CD4-positive, alpha-beta memory T cell (primary cell): ENCODE measurements around the gene SLC8A2. TPM values are rescaled to one million over a fixed set of nuclear protein-coding genes. Genes with fewer than 3 reads are reported as not detected.

Experiments used
- CTCF ChIA-PET: fragments of 350-600 bp; sonication (Branson Sonifier 250); formaldehyde crosslinking; loops from one replicate; lab custom pipeline; 2021; ENCODE audit warnings: inconsistent platforms; ENCODE audit not compliant: partially characterized antibody; lab: Charles Lee
- POLR2A ChIA-PET: fragments of 350-600 bp; sonication (Branson Sonifier 250); formaldehyde crosslinking; loops from one replicate; lab custom pipeline; 2021; ENCODE audit not compliant: partially characterized antibody; lab: Charles Lee
- DNase-seq, 5 donors: peaks; one replicate each; pipeline versions ENCODE4 v3.0.0 to v3.0.0-alpha.2; 2020 to 2022; ENCODE audit warnings: mixed read lengths in 1 of 5
- H3K27ac ChIP-seq: one replicate; pipeline ENCODE4 v1.7.0; 2013; ENCODE audit warnings: low read depth, low read length
- H3K27me3 ChIP-seq: 2 replicates; pipeline ENCODE4 v1.7.0; 2013; ENCODE audit warnings: mild to moderate bottlenecking, low read length, moderate library complexity; ENCODE audit not compliant: insufficient read depth
- H3K36me3 ChIP-seq: 2 replicates; pipeline ENCODE4 v1.7.0; 2013; ENCODE audit warnings: mild to moderate bottlenecking, low read length, moderate library complexity; ENCODE audit not compliant: insufficient read depth
- H3K4me1 ChIP-seq: 2 replicates; pipeline ENCODE4 v1.7.0; 2013; ENCODE audit warnings: mild to moderate bottlenecking, low read length, moderate library complexity; ENCODE audit not compliant: insufficient read depth
- H3K4me3 ChIP-seq, 2 donors: one replicate each; pipeline ENCODE4 v1.7.0; 2013; ENCODE audit warnings: low read length in 2 of 2, mild to moderate bottlenecking in 1 of 2
- H3K9me3 ChIP-seq, 2 donors: one replicate each; pipeline ENCODE4 v1.7.0; 2013; ENCODE audit warnings: low read length in 2 of 2, control low read depth in 1 of 2; ENCODE audit not compliant: control insufficient read depth in 1 of 2
- H3K27ac Mint-ChIP-seq, 7 donors: one replicate each; pipeline ENCODE4 v1.8.0; 2020 to 2021; ENCODE audit warnings: mixed read lengths in 7 of 7, mild to moderate bottlenecking in 6 of 7, inconsistent platforms in 3 of 7, moderate library complexity in 3 of 7
- H3K27me3 Mint-ChIP-seq, 2 donors: one replicate each; pipeline ENCODE4 v1.8.0; 2020 to 2021; ENCODE audit warnings: mixed read lengths in 2 of 2
- H3K36me3 Mint-ChIP-seq, 2 donors: one replicate each; pipeline ENCODE4 v1.8.0; 2020 to 2021; ENCODE audit warnings: mixed read lengths in 2 of 2, inconsistent platforms in 1 of 2, mild to moderate bottlenecking in 1 of 2
- H3K4me1 Mint-ChIP-seq, 4 donors: one replicate each; pipeline ENCODE4 v1.8.0; 2020 to 2021; ENCODE audit warnings: mixed read lengths in 4 of 4, mild to moderate bottlenecking in 1 of 4
- H3K4me3 Mint-ChIP-seq, 8 donors: one replicate each; pipeline ENCODE4 v1.8.0; 2020 to 2021; ENCODE audit warnings: mixed read lengths in 8 of 8, mild to moderate bottlenecking in 7 of 8, moderate library complexity in 6 of 8, inconsistent platforms in 3 of 8
- H3K9me3 Mint-ChIP-seq, 8 donors: one replicate each; pipeline ENCODE4 v1.8.0; 2020 to 2021; ENCODE audit warnings: mixed read lengths in 8 of 8, mild to moderate bottlenecking in 5 of 8, inconsistent platforms in 3 of 8, moderate library complexity in 1 of 8
- intact Hi-C: fragments of 100-400 bp; cut with micrococcal nuclease; formaldehyde crosslinking; loops from one replicate; pipeline ENCODE4 v1.15.1; 2023
- polyA plus RNA-seq, 2 donors: library from polyadenylated mRNA; unstranded; fragments of 300-500 nt; fragmentation: Illumina TruSeq; gene quantifications; one replicate each; pipeline ENCODE4 v1.2.3, GENCODE V29; 2021
- total RNA-seq, 2 experiments: library from RNA; stranded (reverse); gene quantifications; one replicate each; pipeline ENCODE4 v1.2.3, GENCODE V29; 2021

The SLC8A2 gene
- total and polyA plus RNA-seq, 4 experiments from 2014 or later: not detected

- peak overlapping the region; percentile 21 to 27 for H3K4me3 ChIP-seq
- DNase-seq: peak; percentile 60 to 72 (median 67)
- Mint-ChIP-seq H3K27me3 (peaks cover 39 to 41% of the 10 kb centered on the region in 2 donors), H3K9me3 (peaks cover 0 to 4% (median 0%) of the 10 kb centered on the region in 8 donors), H3K4me3 (peak overlapping the region in 3 of 8 donors; percentile 40 to 47 (median 45)), H3K36me3 (peaks cover 0 to 5% of the 10 kb centered on the region in 2 donors), H3K27ac (peak overlapping the region in 2 of 7 donors; percentile 43 to 58), H3K4me1 (peaks cover 12 to 20% (median 16%) of the 10 kb centered on the region in 4 donors)
- peaks cover 26% of the 10 kb centered on the region for H3K4me1 ChIP-seq
- H3K27ac ChIP-seq: no peak overlapping the region
- H3K9me3 ChIP-seq: no peaks in the 10 kb centered on the region
- ChIA-PET CTCF (interaction anchor here (0.6 to 1.9 kb wide), 16 partner anchors 7 to 287 kb away, joined by 3 to 15 read pairs (median 6); partner anchors contain the start of genes DHX34 and NAPA), POLR2A (interaction anchor here (1.0 kb wide), 1 partner anchor 56 kb away, joined by 3 read pairs; the partner anchor contains the start of gene KPTN)
- H3K36me3 ChIP-seq: no peaks in the 10 kb centered on the region
- intact Hi-C loops: loop anchor here (1.0 kb wide), 1 partner anchor 131 kb away; no protein-coding TSS in a partner anchor
- peaks cover 32% of the 10 kb centered on the region for H3K27me3 ChIP-seq
Observed at GRCh38 chr19:47427241-47428176, 44.2 kb downstream of the SLC8A2 start.

- CTCF ChIA-PET: no interaction called here
- H3K36me3 ChIP-seq: no peaks in the 10 kb centered on the region
- no peaks in the 10 kb centered on the region for H3K9me3 ChIP-seq
- no peak overlapping the region for H3K27ac Mint-ChIP-seq
- H3K36me3 Mint-ChIP-seq: peaks cover 0 to 9% of the 10 kb centered on the region in 2 donors
- no peak for DNase-seq
- H3K27ac ChIP-seq: no peak overlapping the region
- peaks cover 39% of the 10 kb centered on the region for H3K4me1 ChIP-seq
- POLR2A ChIA-PET: no interaction called here
- H3K4me1 Mint-ChIP-seq: peaks cover 25 to 36% (median 28%) of the 10 kb centered on the region in 4 donors
- no peak overlapping the region for H3K4me3 ChIP-seq
- H3K27me3 Mint-ChIP-seq: peaks cover 52 to 55% of the 10 kb centered on the region in 2 donors
- peaks cover 55% of the 10 kb centered on the region for H3K27me3 ChIP-seq
- intact Hi-C loops: no loop called here
- peak overlapping the region in 1 of 8 donors; percentile 40 for H3K4me3 Mint-ChIP-seq
- peaks cover 0 to 8% (median under 1%) of the 10 kb centered on the region in 8 donors for H3K9me3 Mint-ChIP-seq
Observed at GRCh38 chr19:47423203-47423882, 48.4 kb downstream of the SLC8A2 start.

- no peak overlapping the region for H3K27ac ChIP-seq
- CTCF ChIA-PET: no interaction called here
- no peak for DNase-seq
- POLR2A ChIA-PET: no interaction called here
- intact Hi-C loops: no loop called here
- peak overlapping the region in 3 of 7 donors; percentile 46 to 92 (median 71) for H3K27ac Mint-ChIP-seq
- no peaks in the 10 kb centered on the region for H3K36me3 ChIP-seq
- peaks cover 0 to 8% (median under 1%) of the 10 kb centered on the region in 8 donors for H3K9me3 Mint-ChIP-seq
- H3K27me3 ChIP-seq: peaks cover 63% of the 10 kb centered on the region
- peaks cover 39% of the 10 kb centered on the region for H3K4me1 ChIP-seq
- peaks cover 32 to 44% (median 35%) of the 10 kb centered on the region in 4 donors for H3K4me1 Mint-ChIP-seq
- H3K36me3 Mint-ChIP-seq: peaks cover 0 to 9% of the 10 kb centered on the region in 2 donors
- H3K27me3 Mint-ChIP-seq: peaks cover 60 to 61% of the 10 kb centered on the region in 2 donors
- H3K4me3 Mint-ChIP-seq: peak overlapping the region in 3 of 8 donors; percentile 40 to 56 (median 41)
- H3K4me3 ChIP-seq: no peak overlapping the region
- H3K9me3 ChIP-seq: no peaks in the 10 kb centered on the region
Observed at GRCh38 chr19:47422417-47423163, 49.1 kb downstream of the SLC8A2 start.

GRCh38 chr19:47421844-47422395 lies 49.8 kb downstream of the SLC8A2 start:
- Mint-ChIP-seq H3K4me3 (peak overlapping the region in 3 of 8 donors; percentile 13 to 56 (median 35)), H3K4me1 (peaks cover 31 to 47% (median 39%) of the 10 kb centered on the region in 4 donors), H3K27me3 (peaks cover 60 to 62% of the 10 kb centered on the region in 2 donors), H3K9me3 (peaks cover 0 to 8% (median under 1%) of the 10 kb centered on the region in 8 donors), H3K36me3 (peaks cover 0 to 9% of the 10 kb centered on the region in 2 donors), H3K27ac (peak overlapping the region in 1 of 7 donors; percentile 71)
- Histone ChIP-seq H3K4me3 (no peak overlapping the region), H3K36me3 (no peaks in the 10 kb centered on the region), H3K9me3 (no peaks in the 10 kb centered on the region), H3K4me1 (peaks cover 40% of the 10 kb centered on the region), H3K27ac (no peak overlapping the region), H3K27me3 (peaks cover 64% of the 10 kb centered on the region)
- POLR2A ChIA-PET: no interaction called here
- no peak for DNase-seq
- CTCF ChIA-PET: interaction anchor here (0.6 kb wide), 1 partner anchor 138 kb away, joined by 4 read pairs; no protein-coding TSS in a partner anchor
- intact Hi-C loops: no loop called here

- Mint-ChIP-seq H3K36me3 (peaks cover 0 to 9% of the 10 kb centered on the region in 2 donors), H3K4me3 (peak overlapping the region in 2 of 8 donors; percentile 13 to 15), H3K9me3 (peaks cover 0 to 8% (median under 1%) of the 10 kb centered on the region in 8 donors), H3K27ac (peak overlapping the region in 1 of 7 donors; percentile 52), H3K4me1 (peaks cover 31 to 50% (median 41%) of the 10 kb centered on the region in 4 donors), H3K27me3 (peaks cover 57 to 62% of the 10 kb centered on the region in 2 donors)
- Histone ChIP-seq H3K4me3 (no peak overlapping the region), H3K9me3 (no peaks in the 10 kb centered on the region), H3K27ac (no peak overlapping the region), H3K27me3 (peaks cover 60% of the 10 kb centered on the region), H3K4me1 (peaks cover 40% of the 10 kb centered on the region), H3K36me3 (no peaks in the 10 kb centered on the region)
- CTCF ChIA-PET: interaction anchor here (0.6 kb wide), 1 partner anchor 139 kb away, joined by 4 read pairs; no protein-coding TSS in a partner anchor
- DNase-seq: no peak
- intact Hi-C loops: no loop called here
- POLR2A ChIA-PET: no interaction called here
Observed at GRCh38 chr19:47421244-47421786, 50.4 kb downstream of the SLC8A2 start.

GRCh38 chr19:47419789-47420188 lies 51.9 kb downstream of the SLC8A2 start:
- Histone ChIP-seq H3K9me3 (no peaks in the 10 kb centered on the region), H3K27ac (no peak overlapping the region), H3K36me3 (no peaks in the 10 kb centered on the region), H3K4me1 (peaks cover 40% of the 10 kb centered on the region), H3K4me3 (no peak overlapping the region), H3K27me3 (peaks cover 56% of the 10 kb centered on the region)
- Mint-ChIP-seq H3K27me3 (peaks cover 61% of the 10 kb centered on the region in 2 donors), H3K36me3 (peaks cover 0 to 9% of the 10 kb centered on the region in 2 donors), H3K9me3 (peaks cover 0 to 8% (median under 1%) of the 10 kb centered on the region in 8 donors), H3K27ac (peak overlapping the region in 1 of 7 donors; percentile 42), H3K4me1 (peaks cover 32 to 50% (median 41%) of the 10 kb centered on the region in 4 donors), H3K4me3 (peak overlapping the region in 2 of 8 donors; percentile 2 to 36)
- CTCF ChIA-PET: interaction anchor here (1.6 kb wide), 1 partner anchor 9 kb away, joined by 4 read pairs; no protein-coding TSS in a partner anchor
- POLR2A ChIA-PET: no interaction called here
- no peak for DNase-seq
- intact Hi-C loops: no loop called here
